Hepatocyte (in vitro differentiated cells): ENCODE results near the gene WDCP. TPM values are rescaled to one million over a fixed set of nuclear protein-coding genes. Genes with fewer than 3 reads are reported as not detected.
A peak's percentile ranks its signal among the peaks of the same experiment; 100 is the strongest.

Experiments
- DNase-seq: peaks from one replicate; pipeline ENCODE4 v3.0.0-alpha.2; 2016; ENCODE audit warnings: low spot score
- H2AFZ ChIP-seq: fragments of 200-600 bp; sonication (generic); 2 replicates; pipeline ENCODE4 v1.6.0; 2016; ENCODE audit warnings: antibody characterized with exemption, mild to moderate bottlenecking
- H3K27ac ChIP-seq: fragments of 200-600 bp; sonication (generic); 2 replicates; pipeline ENCODE4 v1.5.1; 2016; ENCODE audit warnings: mild to moderate bottlenecking
- H3K27me3 ChIP-seq: fragments of 200-600 bp; sonication (generic); 2 replicates; pipeline ENCODE4 v1.6.1; 2016
- H3K36me3 ChIP-seq: fragments of 200-600 bp; sonication (generic); replicated peaks from 2 replicates; pipeline ENCODE4 v1.5.1; 2016; ENCODE audit warnings: low read depth; ENCODE audit not compliant: insufficient read depth
- H3K4me1 ChIP-seq: fragments of 200-600 bp; sonication (generic); 2 replicates; pipeline ENCODE4 v1.5.1; 2016; ENCODE audit warnings: mild to moderate bottlenecking, moderate library complexity; ENCODE audit not compliant: insufficient read depth
- H3K4me2 ChIP-seq: fragments of 200-600 bp; sonication (generic); 2 replicates; pipeline ENCODE4 v1.6.0; 2016
- H3K4me3 ChIP-seq: fragments of 200-600 bp; sonication (generic); 2 replicates; pipeline ENCODE4 v1.5.1; 2016; ENCODE audit warnings: mild to moderate bottlenecking
- H3K79me2 ChIP-seq: fragments of 200-600 bp; sonication (generic); 2 replicates; pipeline ENCODE4 v1.6.0; 2017; ENCODE audit warnings: mild to moderate bottlenecking
- H3K9me2 ChIP-seq: fragments of 200-600 bp; sonication (generic); replicated peaks from 2 replicates; pipeline ENCODE4 v1.6.0; 2017; ENCODE audit warnings: mild to moderate bottlenecking; ENCODE audit not compliant: insufficient read depth
- H3K9me3 ChIP-seq: fragments of 200-600 bp; sonication (generic); 2 replicates; pipeline ENCODE4 v1.5.1; 2016; ENCODE audit warnings: low read depth, mild to moderate bottlenecking
- H4K20me1 ChIP-seq: fragments of 200-600 bp; sonication (generic); 2 replicates; pipeline ENCODE4 v1.6.0; 2016; ENCODE audit warnings: mild to moderate bottlenecking; ENCODE audit not compliant: insufficient read depth, poor library complexity, severe bottlenecking
- CTCF ChIP-seq: fragments of 200-600 bp; sonication (generic); IDR thresholded peaks from 2 replicates; pipeline ENCODE4 v1.5.1; 2016; ENCODE audit warnings: antibody characterized with exemption, mild to moderate bottlenecking; ENCODE audit not compliant: poor library complexity
- EZH2 ChIP-seq: fragments of 200-600 bp; sonication (generic); IDR thresholded peaks from 2 replicates; pipeline ENCODE4 v1.6.1; 2016; ENCODE audit warnings: antibody characterized with exemption, mild to moderate bottlenecking, borderline replicate concordance
- EZH2phosphoT487 ChIP-seq: fragments of 200-600 bp; sonication (generic); IDR thresholded peaks from one replicate; pipeline ENCODE4 v1.6.1; 2018; ENCODE audit warnings: antibody characterized with exemption, mild to moderate bottlenecking, low read depth, moderate library complexity; ENCODE audit not compliant: unreplicated experiment, severe bottlenecking
- WGBS: methylation state at CpG from one replicate; pipeline ENCODE4 v1.1.6; 2016; ENCODE audit warnings: low lambda C conversion rate; ENCODE audit errors: missing lambda C conversion rate; 5-methylcytosine and 5-hydroxymethylcytosine counted together
- polyA plus RNA-seq: library from polyadenylated mRNA; unstranded; fragments of >200 nt; fragmentation: Nextera tagmentation; extraction: Ambion mirVana; gene quantifications from 2 replicates; pipeline ENCODE4 v1.2.1, GENCODE V29; 2016
- small RNA-seq: library from RNA; depleted of rRNA; stranded (forward); fragments of <200 nt; gene quantifications from one replicate; pipeline ENCODE3, GENCODE V24; 2014
- total RNA-seq: library from RNA; depleted of rRNA; stranded (reverse); fragments of >200 nt; gene quantifications from 2 replicates; pipeline ENCODE4 v1.2.3, GENCODE V29; 2014

WDCP gene
- total and polyA plus RNA-seq, 2 experiments from 2014 or later, result 2.4 to 6.0 TPM

GRCh38 chr2:23988371-23988770 is 58.8 kb downstream of the WDCP start:
- H3K79me2 ChIP-seq, result no peaks in the 10 kb centered on the region
- H3K9me3 ChIP-seq, result no peaks in the 10 kb centered on the region
- no peak for DNase-seq
- no peaks in the 10 kb centered on the region for H3K4me1 ChIP-seq
- H2AFZ ChIP-seq, result no peak overlapping the region
- H4K20me1 ChIP-seq, result no peaks in the 10 kb centered on the region
- no peak overlapping the region for H3K4me2 ChIP-seq
- no peaks in the 10 kb centered on the region for H3K27me3 ChIP-seq
- TF ChIP-seq CTCF (peak; percentile 19), EZH2 (no peak), EZH2phosphoT487 (no peak)
- 85% methylated on average over 2 of the region's 2 CpGs for WGBS
- no peaks in the 10 kb centered on the region for H3K9me2 ChIP-seq
- no peak overlapping the region for H3K27ac ChIP-seq
- no peaks in the 10 kb centered on the region for H3K36me3 ChIP-seq
- H3K4me3 ChIP-seq, result no peak overlapping the region

Small RNAs within 50 kb of the gene (small RNA-seq; reads per million reads assigned to genes)
- not detected for gene RN7SL610P
- not detected for gene RNU6-370P

Other genes starting within 250 kb of the WDCP start
- gene ATAD2B, start 120.3 kb downstream of the WDCP start, total RNA-seq, result 17.1 and 26.2 TPM in 2 replicates
- 6.1 and 8.7 TPM in 2 replicates for gene ATAD2B, start 120.3 kb downstream of the WDCP start, polyA plus RNA-seq
- 15.9 and 16.9 TPM in 2 replicates for gene UBXN2A, start 106.9 kb downstream of the WDCP start, total RNA-seq
- gene UBXN2A, start 106.9 kb downstream of the WDCP start, polyA plus RNA-seq, result 11.7 and 16.4 TPM in 2 replicates
- gene MFSD2B, start 37.3 kb downstream of the WDCP start, total RNA-seq, result not detected in 2 replicates
- 0.25 TPM in 1 of 2 replicates, not detected in the other for gene MFSD2B, start 37.3 kb downstream of the WDCP start, polyA plus RNA-seq
- 20.2 and 24.4 TPM in 2 replicates for gene FKBP1B, start 2.4 kb upstream of the WDCP start, total RNA-seq
- 36.3 and 37.2 TPM in 2 replicates for gene FKBP1B, start 2.4 kb upstream of the WDCP start, polyA plus RNA-seq
- 131 and 158 TPM in 2 replicates for gene SF3B6, start 28.9 kb upstream of the WDCP start, total RNA-seq
- 170 and 174 TPM in 2 replicates for gene SF3B6, start 28.9 kb upstream of the WDCP start, polyA plus RNA-seq
- gene TP53I3, start 37.4 kb upstream of the WDCP start, total RNA-seq, result 29.8 and 31.9 TPM in 2 replicates
- gene TP53I3, start 37.4 kb upstream of the WDCP start, polyA plus RNA-seq, result 52.9 and 56.2 TPM in 2 replicates
- gene PFN4, start 75.9 kb upstream of the WDCP start, total RNA-seq, result 0.24 and 1.2 TPM in 2 replicates
- 0.75 and 1.7 TPM in 2 replicates for gene PFN4, start 75.9 kb upstream of the WDCP start, polyA plus RNA-seq
- gene FAM228B, start 76.1 kb upstream of the WDCP start, total RNA-seq, result 7.4 and 14.9 TPM in 2 replicates
- 12.5 and 20.7 TPM in 2 replicates for gene FAM228B, start 76.1 kb upstream of the WDCP start, polyA plus RNA-seq
- 0.13 and 0.24 TPM in 2 replicates for gene FAM228A, start 127.7 kb upstream of the WDCP start, total RNA-seq
- 0.86 TPM in 1 of 2 replicates, not detected in the other for gene FAM228A, start 127.7 kb upstream of the WDCP start, polyA plus RNA-seq